Coronary artery (tissue), 2 donors: ENCODE results near the gene C1QTNF6.

Experiments used
- DNase-seq: peaks from one replicate; pipeline ENCODE4 v3.0.0-alpha.2; 2017; ENCODE audit warnings: low spot score
- H3K27ac ChIP-seq, 2 donors: fragments of 200-600 bp; sonication (generic); one replicate each; pipeline ENCODE4 v1.5.1; 2016 to 2019
- H3K4me3 ChIP-seq: fragments of 200-600 bp; sonication (generic); 2 replicates; pipeline ENCODE4 v1.5.1; 2016; ENCODE audit warnings: mild to moderate bottlenecking, moderate library complexity
- TF ChIP-seq, protein P1 (sequence below): fragments of 200-600 bp; sonication (generic); IDR thresholded peaks from one replicate; pipeline ENCODE4 v1.5.1; 2019; ENCODE audit warnings: antibody characterized with exemption

C1QTNF6 gene

DNA sequence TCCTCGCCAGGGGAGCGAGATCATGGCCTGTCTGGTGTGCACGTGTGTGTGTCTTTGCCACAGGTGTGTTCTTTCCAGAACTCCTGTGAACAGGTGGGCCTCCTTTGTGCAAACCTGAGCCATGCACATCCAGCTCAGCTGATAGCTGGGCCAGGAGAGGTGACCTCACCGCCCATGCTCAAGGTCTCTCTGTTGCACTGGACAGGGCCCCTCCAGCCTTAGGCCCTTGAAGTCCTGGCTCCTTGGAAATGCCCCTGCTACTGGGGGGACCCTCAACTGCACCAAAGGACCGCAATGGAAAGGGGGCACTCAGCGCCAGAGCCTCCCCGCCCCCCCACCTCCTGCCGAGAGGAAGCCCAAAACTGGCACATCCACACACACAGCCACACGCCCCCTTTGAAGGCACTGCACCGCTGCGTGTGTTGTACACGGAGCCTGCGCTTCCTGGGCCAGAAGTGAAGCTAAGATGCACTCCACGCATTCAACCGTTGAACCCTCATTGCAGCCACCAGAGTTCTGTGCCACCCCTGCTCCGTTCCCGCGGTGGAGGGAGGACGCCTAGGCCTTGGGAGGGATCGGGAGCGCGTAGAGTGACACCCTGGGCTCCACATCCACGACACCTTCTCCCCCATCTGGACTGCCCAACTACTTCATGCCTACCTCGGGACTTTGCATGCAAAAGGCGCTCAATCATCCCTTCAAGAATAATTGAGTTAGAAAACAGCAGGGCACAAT lies 21.9 kb downstream of the C1QTNF6 start:
- H3K4me3 ChIP-seq = no peak overlapping the region
- DNase-seq = no peak
- TF ChIP-seq, protein P1, sequence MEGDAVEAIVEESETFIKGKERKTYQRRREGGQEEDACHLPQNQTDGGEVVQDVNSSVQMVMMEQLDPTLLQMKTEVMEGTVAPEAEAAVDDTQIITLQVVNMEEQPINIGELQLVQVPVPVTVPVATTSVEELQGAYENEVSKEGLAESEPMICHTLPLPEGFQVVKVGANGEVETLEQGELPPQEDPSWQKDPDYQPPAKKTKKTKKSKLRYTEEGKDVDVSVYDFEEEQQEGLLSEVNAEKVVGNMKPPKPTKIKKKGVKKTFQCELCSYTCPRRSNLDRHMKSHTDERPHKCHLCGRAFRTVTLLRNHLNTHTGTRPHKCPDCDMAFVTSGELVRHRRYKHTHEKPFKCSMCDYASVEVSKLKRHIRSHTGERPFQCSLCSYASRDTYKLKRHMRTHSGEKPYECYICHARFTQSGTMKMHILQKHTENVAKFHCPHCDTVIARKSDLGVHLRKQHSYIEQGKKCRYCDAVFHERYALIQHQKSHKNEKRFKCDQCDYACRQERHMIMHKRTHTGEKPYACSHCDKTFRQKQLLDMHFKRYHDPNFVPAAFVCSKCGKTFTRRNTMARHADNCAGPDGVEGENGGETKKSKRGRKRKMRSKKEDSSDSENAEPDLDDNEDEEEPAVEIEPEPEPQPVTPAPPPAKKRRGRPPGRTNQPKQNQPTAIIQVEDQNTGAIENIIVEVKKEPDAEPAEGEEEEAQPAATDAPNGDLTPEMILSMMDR = no peak
- H3K27ac ChIP-seq = no peak overlapping the region

GRCh38 chr22:37165066-37165465 lies 23.0 kb downstream of the C1QTNF6 start:
- no peak overlapping the region for H3K27ac ChIP-seq
- TF ChIP-seq, protein P1 = no peak
- no peak overlapping the region for H3K4me3 ChIP-seq
- DNase-seq = no peak

GRCh38 chr22:37164505-37164887 lies 23.6 kb downstream of the C1QTNF6 start:
- H3K27ac ChIP-seq = no peak overlapping the region
- TF ChIP-seq, protein P1 = no peak
- no peak overlapping the region for H3K4me3 ChIP-seq
- no peak for DNase-seq

- TF ChIP-seq, protein P1 = no peak
- Histone ChIP-seq H3K27ac (no peak overlapping the region), H3K4me3 (no peak overlapping the region)
- DNase-seq = no peak
Measured at GRCh38 chr22:37163575-37164504, 24.2 kb downstream of the C1QTNF6 start.

GRCh38 chr22:37163096-37163489 lies 25.0 kb downstream of the C1QTNF6 start:
- TF ChIP-seq, protein P1 = no peak
- no peak for DNase-seq
- no peak overlapping the region for H3K4me3 ChIP-seq

DNA sequence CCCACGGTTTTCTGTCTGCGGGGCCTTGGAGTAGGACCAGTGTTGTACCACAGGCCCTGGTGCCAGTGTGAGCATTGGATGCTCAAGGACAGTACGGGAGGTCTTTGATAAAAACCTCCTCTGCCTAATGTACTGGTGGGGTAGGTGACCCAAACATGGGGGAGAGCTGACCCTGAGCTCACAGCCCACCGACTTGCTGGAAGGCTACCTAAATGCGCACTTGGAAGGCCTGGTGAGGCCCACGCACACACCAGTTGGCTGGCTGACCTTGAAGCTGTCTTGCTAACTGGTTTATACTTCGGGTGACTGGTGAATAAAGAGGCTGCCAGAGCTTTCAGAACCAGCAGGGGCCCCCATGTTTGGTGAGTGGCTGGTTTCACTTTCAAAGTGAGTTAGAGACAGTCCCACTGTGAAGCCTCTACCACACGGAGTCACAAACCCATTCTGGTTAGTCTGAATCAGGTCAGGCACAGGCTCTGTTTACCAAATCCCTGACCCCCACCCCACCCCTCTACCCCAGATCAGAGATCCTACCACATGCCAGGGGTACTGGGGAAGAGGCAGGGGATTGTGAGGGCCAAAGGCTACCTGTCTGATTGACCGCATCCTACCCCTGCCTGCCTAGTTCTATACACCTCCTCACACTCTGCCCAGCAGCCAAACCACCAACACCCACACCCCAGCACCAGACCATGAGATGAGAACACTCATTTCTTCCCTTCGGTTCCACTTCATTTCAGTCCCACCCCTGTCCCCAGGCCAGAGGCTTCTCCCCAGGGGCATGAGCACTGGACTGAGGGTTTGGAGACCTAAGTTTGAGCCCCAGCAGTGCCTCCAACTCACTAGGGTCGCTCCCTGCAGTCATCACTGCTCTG lies 25.6 kb downstream of the C1QTNF6 start:
- Histone ChIP-seq H3K4me3 (no peak overlapping the region), H3K27ac (no peak overlapping the region)
- DNase-seq = no peak
- TF ChIP-seq, protein P1 = no peak

More at GRCh38 chr22:37163096-37163489, 25.0 kb downstream of the C1QTNF6 start:
- H3K27ac ChIP-seq = no peak overlapping the region
